HepG2 (cell line): Measurements from ENCODE around the gene GGNBP2. TPM values are rescaled to one million over a fixed set of nuclear protein-coding genes. Genes with fewer than 3 reads are reported as not detected.

Experiments used
- CENPT ChIP-seq: sonication (generic); formaldehyde crosslinking; IDR thresholded peaks from 2 replicates; pipeline ENCODE4 v1.8.0; 2022; ENCODE audit warnings: low read depth, mild to moderate bottlenecking, moderate library complexity, missing genetic modification reagents
- DDIT3 ChIP-seq: sonication (generic); formaldehyde crosslinking; IDR thresholded peaks from 2 replicates; pipeline ENCODE4 v1.4.0; 2020; ENCODE audit warnings: mild to moderate bottlenecking, missing genetic modification reagents
- FOXC1 ChIP-seq: sonication (generic); formaldehyde crosslinking; IDR thresholded peaks from 2 replicates; pipeline ENCODE4 v1.8.0; 2022; ENCODE audit warnings: mild to moderate bottlenecking, missing genetic modification reagents, borderline replicate concordance
- KDM1A ChIP-seq: IDR thresholded peaks from 2 replicates; pipeline ENCODE4 v1.6.1; 2016; ENCODE audit warnings: missing compliant biosample characterization
- KMT2B ChIP-seq: IDR thresholded peaks from 2 replicates; pipeline ENCODE4 v1.6.1; 2016; ENCODE audit warnings: missing genetic modification reagents, missing compliant biosample characterization
- RCOR2 ChIP-seq: IDR thresholded peaks from 2 replicates; pipeline ENCODE4 v1.6.1; 2016; ENCODE audit warnings: missing biosample characterization, missing genetic modification reagents
- RXRB ChIP-seq: IDR thresholded peaks from 2 replicates; pipeline ENCODE4 v1.6.1; 2016; ENCODE audit warnings: borderline replicate concordance, missing genetic modification reagents, missing compliant biosample characterization
- SIN3A ChIP-seq: IDR thresholded peaks from 2 replicates; pipeline ENCODE4 v1.6.1; 2011; ENCODE audit warnings: low read depth, mild to moderate bottlenecking, control low read depth, low read length, borderline replicate concordance
- SMAD1 ChIP-seq: sonication (generic); formaldehyde crosslinking; IDR thresholded peaks from 2 replicates; pipeline ENCODE4 v1.4.0; 2020; ENCODE audit warnings: missing genetic modification reagents, low read depth, mild to moderate bottlenecking, borderline replicate concordance
- TEAD2 ChIP-seq: sonication (generic); formaldehyde crosslinking; IDR thresholded peaks from 2 replicates; pipeline ENCODE4 v1.9.0; 2021; ENCODE audit warnings: missing genetic modification reagents
- ZC3H4 ChIP-seq: sonication (generic); formaldehyde crosslinking; IDR thresholded peaks from 2 replicates; pipeline ENCODE4 v1.4.0; 2020; ENCODE audit warnings: missing genetic modification reagents, borderline replicate concordance
- ZFP1 ChIP-seq: IDR thresholded peaks from 2 replicates; pipeline ENCODE4 v1.6.1; 2016
- ZNF331 ChIP-seq: sonication (generic); formaldehyde crosslinking; IDR thresholded peaks from 2 replicates; pipeline ENCODE4 v1.4.0; 2020; ENCODE audit warnings: missing genetic modification reagents
- ZNF33A ChIP-seq: sonication (generic); formaldehyde crosslinking; IDR thresholded peaks from 2 replicates; pipeline ENCODE4 v1.5.1; 2020; ENCODE audit warnings: missing genetic modification reagents, mild to moderate bottlenecking, moderate library complexity, borderline replicate concordance
- ZNF567 ChIP-seq: sonication (generic); formaldehyde crosslinking; IDR thresholded peaks from 2 replicates; pipeline ENCODE4 v1.8.1; 2023; ENCODE audit warnings: mild to moderate bottlenecking, missing genetic modification reagents, borderline replicate concordance
- ZNF572 ChIP-seq: sonication (generic); formaldehyde crosslinking; IDR thresholded peaks from 2 replicates; pipeline ENCODE4 v1.5.1; 2020; ENCODE audit warnings: mild to moderate bottlenecking, missing genetic modification reagents
- ZNF746 ChIP-seq: sonication (generic); formaldehyde crosslinking; IDR thresholded peaks from 2 replicates; pipeline ENCODE4 v1.8.0; 2022; ENCODE audit warnings: mild to moderate bottlenecking, missing genetic modification reagents
- ZNF816 ChIP-seq: sonication (generic); formaldehyde crosslinking; IDR thresholded peaks from 2 replicates; pipeline ENCODE4 v1.8.0; 2022; ENCODE audit warnings: missing genetic modification reagents, mild to moderate bottlenecking, borderline replicate concordance
- polyA plus RNA-seq, 8 experiments: library from polyadenylated mRNA; depleted of rRNA in 3 of 8; stranded (reverse) in 7 of 8; unstranded in 1 of 8; fragments of >200 nt; fragmentation: Illumina TruSeq in 4 of 8; extraction: Trizol in 4 of 8; gene quantifications; 2 replicates each; pipeline versions ENCODE4 v1.2.1 to v1.2.3, GENCODE V29; 2011 to 2016; ENCODE audit warnings: low read depth in 4 of 8, missing spikeins in 1 of 8, mixed read lengths in 1 of 8; ENCODE audit not compliant: insufficient read depth in 1 of 8
- total RNA-seq, 5 experiments: library from RNA; depleted of rRNA; stranded (reverse); fragments of >200 nt; fragmentation: Illumina TruSeq; extraction: Trizol; gene quantifications; 2 replicates each; pipeline ENCODE4 v1.2.3, GENCODE V29; 2016; ENCODE audit warnings: low read depth in 1 of 5
- TF ChIP-seq, protein P1 (sequence below): sonication (generic); formaldehyde crosslinking; IDR thresholded peaks from 2 replicates; pipeline ENCODE4 v1.5.1; 2020; ENCODE audit warnings: mild to moderate bottlenecking, missing genetic modification reagents, moderate library complexity
- TF ChIP-seq, protein P2 (sequence below): sonication (generic); formaldehyde crosslinking; IDR thresholded peaks from 2 replicates; pipeline ENCODE4 v1.4.0; 2020; ENCODE audit warnings: mild to moderate bottlenecking, missing genetic modification reagents
- TF ChIP-seq, protein P3 (sequence below): IDR thresholded peaks from 2 replicates; pipeline ENCODE4 v1.6.1; 2012; ENCODE audit warnings: low read length, improper control_type of control experiment

Gene GGNBP2
- total and polyA plus RNA-seq, 2 of the 13 experiments (the other 11 are each of a cell fraction or from before 2014, with no cell fraction given), result 53.3 to 84.2 TPM

DNA sequence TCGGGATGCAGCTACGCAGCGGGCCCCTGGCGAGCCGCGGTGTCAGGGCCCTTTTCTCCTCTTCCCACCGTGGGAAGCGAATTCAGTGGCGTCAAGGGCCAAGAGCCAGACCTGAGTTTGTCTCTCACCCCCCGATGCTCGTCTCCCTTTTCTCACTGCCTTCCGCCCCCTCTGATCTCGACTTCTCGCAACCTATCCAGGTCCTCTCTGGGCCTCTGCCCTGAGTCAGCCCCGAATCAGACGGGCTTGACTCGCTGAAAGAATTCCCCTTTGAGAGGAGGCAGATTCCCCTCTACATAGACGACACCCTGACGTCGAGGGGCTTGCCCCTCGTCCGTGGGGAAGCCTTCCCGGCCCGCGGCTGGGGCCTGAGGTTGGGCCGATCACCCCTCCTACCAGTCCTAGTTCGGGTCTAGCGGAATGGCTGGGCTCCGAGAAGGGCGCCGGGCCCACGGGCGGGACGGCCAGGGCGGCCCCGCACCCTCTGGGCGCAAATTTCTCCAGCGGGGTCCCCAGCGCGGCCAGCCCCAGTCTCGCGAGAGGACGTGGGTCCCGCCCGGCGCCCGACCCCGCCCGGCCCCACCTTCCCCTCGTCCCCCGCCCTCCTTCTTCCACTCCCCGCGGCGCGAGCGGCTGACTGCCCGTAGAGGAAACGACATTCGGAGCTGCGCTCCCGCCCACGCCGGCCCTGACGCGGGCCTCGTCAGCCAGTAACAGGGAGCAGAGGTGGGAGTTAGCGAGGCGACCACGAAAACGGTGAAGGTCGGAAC lies at the start of gene GGNBP2 (continued):
- TF ChIP-seq ZNF331 (0 out of 2 replicates have a peak, but pooled peaks have one; percentile 13), RCOR2 (CRISPR knock-in tag) (no peak), RXRB (no peak; the same call in none of the 2 replicates), ZNF567 (CRISPR knock-in tag) (peak; percentile 68; the same call in 1 of the 2 replicates), SIN3A (peak; percentile 46; the same call in 1 of the 2 replicates), SMAD1 (CRISPR knock-in tag) (peak; percentile 87; the same call in 1 of the 2 replicates), ZNF33A (CRISPR knock-in tag) (no peak; the same call in 1 of the 2 replicates), DDIT3 (CRISPR knock-in tag) (no peak), KMT2B (peak; percentile 29; the same call in 1 of the 2 replicates), CENPT (peak; percentile 74; the same call in 1 of the 2 replicates), ZNF572 (CRISPR knock-in tag) (no peak), ZNF746 (no peak; the same call in 1 of the 2 replicates), ZFP1 (CRISPR knock-in tag) (no peak), ZC3H4 (CRISPR knock-in tag) (peak; percentile 38; the same call in 1 of the 2 replicates), TEAD2 (no peak), ZNF816 (CRISPR knock-in tag) (no peak), FOXC1 (CRISPR knock-in tag) (peak; percentile 39; the same call in 1 of the 2 replicates), KDM1A (no peak)
- TF ChIP-seq, protein P1, sequence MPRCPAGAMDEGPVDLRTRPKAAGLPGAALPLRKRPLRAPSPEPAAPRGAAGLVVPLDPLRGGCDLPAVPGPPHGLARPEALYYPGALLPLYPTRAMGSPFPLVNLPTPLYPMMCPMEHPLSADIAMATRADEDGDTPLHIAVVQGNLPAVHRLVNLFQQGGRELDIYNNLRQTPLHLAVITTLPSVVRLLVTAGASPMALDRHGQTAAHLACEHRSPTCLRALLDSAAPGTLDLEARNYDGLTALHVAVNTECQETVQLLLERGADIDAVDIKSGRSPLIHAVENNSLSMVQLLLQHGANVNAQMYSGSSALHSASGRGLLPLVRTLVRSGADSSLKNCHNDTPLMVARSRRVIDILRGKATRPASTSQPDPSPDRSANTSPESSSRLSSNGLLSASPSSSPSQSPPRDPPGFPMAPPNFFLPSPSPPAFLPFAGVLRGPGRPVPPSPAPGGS, result no peak
- TF ChIP-seq, protein P2, sequence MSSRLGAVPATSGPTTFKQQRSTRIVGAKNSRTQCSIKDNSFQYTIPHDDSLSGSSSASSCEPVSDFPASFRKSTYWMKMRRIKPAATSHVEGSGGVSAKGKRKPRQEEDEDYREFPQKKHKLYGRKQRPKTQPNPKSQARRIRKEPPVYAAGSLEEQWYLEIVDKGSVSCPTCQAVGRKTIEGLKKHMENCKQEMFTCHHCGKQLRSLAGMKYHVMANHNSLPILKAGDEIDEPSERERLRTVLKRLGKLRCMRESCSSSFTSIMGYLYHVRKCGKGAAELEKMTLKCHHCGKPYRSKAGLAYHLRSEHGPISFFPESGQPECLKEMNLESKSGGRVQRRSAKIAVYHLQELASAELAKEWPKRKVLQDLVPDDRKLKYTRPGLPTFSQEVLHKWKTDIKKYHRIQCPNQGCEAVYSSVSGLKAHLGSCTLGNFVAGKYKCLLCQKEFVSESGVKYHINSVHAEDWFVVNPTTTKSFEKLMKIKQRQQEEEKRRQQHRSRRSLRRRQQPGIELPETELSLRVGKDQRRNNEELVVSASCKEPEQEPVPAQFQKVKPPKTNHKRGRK (CRISPR knock-in tag), result no peak
- TF ChIP-seq, protein P3, sequence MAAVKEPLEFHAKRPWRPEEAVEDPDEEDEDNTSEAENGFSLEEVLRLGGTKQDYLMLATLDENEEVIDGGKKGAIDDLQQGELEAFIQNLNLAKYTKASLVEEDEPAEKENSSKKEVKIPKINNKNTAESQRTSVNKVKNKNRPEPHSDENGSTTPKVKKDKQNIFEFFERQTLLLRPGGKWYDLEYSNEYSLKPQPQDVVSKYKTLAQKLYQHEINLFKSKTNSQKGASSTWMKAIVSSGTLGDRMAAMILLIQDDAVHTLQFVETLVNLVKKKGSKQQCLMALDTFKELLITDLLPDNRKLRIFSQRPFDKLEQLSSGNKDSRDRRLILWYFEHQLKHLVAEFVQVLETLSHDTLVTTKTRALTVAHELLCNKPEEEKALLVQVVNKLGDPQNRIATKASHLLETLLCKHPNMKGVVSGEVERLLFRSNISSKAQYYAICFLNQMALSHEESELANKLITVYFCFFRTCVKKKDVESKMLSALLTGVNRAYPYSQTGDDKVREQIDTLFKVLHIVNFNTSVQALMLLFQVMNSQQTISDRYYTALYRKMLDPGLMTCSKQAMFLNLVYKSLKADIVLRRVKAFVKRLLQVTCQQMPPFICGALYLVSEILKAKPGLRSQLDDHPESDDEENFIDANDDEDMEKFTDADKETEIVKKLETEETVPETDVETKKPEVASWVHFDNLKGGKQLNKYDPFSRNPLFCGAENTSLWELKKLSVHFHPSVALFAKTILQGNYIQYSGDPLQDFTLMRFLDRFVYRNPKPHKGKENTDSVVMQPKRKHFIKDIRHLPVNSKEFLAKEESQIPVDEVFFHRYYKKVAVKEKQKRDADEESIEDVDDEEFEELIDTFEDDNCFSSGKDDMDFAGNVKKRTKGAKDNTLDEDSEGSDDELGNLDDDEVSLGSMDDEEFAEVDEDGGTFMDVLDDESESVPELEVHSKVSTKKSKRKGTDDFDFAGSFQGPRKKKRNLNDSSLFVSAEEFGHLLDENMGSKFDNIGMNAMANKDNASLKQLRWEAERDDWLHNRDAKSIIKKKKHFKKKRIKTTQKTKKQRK, result no peak
